ENCODE data around the gene SHC3. TPM values are rescaled to one million over a fixed set of nuclear protein-coding genes. Genes with fewer than 3 reads are reported as not detected.
A peak's percentile ranks its signal among the peaks of the same experiment; 100 is the strongest.

SHC3 gene
- polyA plus RNA-seq, 12 donors, result 0.52 to 1.4 (median 0.81) TPM; not detected in 1

DNA sequence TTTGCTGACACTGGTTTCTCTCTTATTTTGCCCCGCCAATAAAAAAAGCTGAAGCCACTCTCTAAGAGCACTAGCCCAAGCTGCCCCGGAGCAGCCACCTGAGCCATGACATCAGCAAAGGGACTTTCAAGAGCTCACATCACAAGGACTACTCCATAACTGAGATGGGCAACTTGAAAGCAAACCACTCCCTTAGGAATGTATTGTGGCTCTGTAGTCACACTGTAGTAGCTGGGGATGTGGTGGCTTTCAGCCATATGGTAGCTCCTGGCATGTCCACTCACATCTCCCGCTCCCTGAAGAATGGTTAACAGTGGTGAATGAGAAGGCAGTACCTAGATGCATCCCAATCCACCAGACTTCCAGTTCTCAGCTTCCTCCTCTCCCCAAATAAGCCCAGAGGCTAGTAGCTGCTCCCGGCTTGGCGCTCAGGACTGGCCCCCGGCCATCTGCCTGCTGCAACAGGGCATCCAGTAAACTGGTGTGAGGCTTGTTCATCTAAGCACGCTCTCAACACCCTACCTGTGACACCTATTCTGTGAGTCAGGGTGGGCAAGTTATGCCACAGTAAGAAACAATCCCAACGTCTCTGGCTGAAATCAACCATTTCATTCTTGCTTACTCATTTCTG is 123.6 kb downstream of the SHC3 start:
- no peak for DNase-seq

GRCh38 chr9:89053301-89053700 is 125.3 kb downstream of the SHC3 start:
- no peak for DNase-seq

DNA sequence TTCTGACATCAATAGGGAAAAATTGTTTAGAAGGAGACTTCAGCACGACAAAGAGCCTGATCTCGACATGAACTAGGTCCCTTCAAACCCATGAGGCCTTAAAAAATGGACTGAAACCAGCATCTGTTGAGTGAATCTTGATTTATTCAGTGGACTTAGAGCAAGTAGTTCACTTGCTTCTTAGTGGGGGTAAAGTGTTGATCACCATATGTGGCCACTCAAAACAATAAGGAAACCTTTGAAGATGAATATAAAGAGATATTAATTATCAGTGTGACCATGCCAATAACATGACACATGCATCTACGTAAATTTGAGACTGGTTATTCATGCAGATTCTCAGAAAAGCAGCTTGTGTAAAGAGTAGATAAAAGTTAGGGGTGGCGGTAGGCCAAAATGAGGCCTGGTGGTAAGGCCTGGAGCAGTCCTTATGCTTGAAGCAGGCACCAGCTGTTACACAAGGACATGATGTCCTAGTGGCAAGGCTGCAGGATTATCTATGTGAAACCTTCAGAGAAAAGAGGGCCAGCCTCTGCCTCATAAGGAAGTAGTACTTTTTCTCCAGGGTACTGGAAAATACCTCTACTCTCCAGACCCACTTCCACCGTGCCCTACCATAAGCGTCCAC is 126.0 kb downstream of the SHC3 start:
- DNase-seq, result no peak

- DNase-seq, result no peak
These were observed 127.1 kb downstream of the SHC3 start for GRCh38 chr9:89051421-89052025.

GRCh38 chr9:89049646-89050045 is 129.0 kb downstream of the SHC3 start:
- DNase-seq, result no peak

DNA sequence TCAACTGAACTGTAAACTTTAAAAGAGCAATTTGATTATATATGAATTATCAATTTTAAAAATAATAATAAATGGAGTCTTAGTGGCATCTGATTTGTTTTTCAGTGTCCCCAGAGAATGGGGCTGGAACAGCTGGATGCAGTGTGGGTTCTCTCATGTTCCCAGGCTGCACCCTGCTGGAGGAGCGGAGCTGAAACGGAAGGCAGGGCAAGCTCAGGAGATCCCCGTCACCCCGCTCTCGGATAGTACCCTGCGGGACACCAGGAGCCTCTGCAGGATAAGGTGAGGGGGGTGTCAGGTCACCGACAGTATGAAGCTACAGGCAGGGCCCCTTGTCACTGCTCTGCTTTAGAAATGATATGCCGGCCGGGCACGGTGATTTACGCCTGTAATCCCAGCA is 130.0 kb downstream of the SHC3 start:
- DNase-seq, result no peak

DNA sequence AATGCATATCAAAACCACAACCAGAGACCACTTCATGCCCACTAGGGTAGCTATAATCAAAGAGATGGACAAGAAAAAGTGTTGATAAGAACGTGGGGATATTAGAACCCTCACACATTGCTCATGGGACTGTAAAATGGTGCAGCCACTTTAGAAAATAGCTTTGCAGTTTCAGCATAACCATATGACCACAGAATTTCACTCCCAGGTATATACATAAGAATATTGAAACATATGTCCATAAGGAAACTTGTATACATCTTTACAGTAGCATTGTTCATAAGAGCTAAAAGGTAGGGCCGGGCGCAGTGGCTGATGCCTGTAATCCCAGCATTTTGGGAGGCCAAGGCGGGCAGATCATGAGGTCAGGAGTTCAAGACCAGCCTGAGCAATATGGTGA is 131.0 kb downstream of the SHC3 start:
- no peak for DNase-seq

GRCh38 chr9:89046832-89047231 is 131.8 kb downstream of the SHC3 start:
- peak; percentile 25 for DNase-seq

DNA sequence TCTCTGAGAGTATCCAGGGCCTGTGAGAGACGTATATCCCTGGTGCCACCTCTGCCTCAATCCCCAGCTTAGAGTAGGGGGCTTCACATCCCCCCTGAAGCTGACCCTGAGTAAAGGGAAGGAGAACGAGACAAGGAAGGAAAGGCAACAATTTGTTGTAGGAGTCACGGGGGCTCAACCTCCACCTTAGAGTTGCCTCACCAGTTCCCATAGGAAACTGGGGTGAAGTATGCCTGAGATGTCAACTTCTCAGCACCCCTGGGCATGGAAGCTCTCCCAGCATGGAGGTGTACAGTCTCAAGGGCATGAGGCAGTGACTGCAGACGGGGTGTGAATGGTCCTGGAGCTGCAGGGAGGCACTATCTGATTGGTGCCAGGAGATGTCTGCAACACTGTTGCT is 133.7 kb downstream of the SHC3 start:
- DNase-seq, result no peak

GRCh38 chr9:89044104-89044503 is 134.5 kb downstream of the SHC3 start:
- DNase-seq, result no peak

DNA sequence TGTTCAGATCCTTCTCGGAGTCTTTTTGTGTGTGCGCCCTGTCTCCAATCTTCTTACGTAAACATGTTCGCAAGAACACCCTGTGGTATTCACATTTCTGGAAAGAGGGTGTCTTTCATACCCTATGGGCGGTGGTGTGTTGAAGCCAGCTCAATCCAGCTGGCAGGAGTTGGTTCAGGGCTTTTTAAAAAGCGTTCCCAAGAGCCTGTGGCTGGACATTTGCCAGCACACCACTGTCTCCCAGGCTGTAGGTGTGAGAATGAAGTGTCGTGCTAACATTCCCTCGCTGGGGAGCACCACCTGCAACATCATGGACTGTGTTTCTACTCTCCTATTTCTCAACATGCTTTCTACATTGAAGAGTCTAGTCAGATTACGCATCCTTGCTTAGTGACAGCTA is 135.6 kb downstream of the SHC3 start:
- no peak for DNase-seq

DNA sequence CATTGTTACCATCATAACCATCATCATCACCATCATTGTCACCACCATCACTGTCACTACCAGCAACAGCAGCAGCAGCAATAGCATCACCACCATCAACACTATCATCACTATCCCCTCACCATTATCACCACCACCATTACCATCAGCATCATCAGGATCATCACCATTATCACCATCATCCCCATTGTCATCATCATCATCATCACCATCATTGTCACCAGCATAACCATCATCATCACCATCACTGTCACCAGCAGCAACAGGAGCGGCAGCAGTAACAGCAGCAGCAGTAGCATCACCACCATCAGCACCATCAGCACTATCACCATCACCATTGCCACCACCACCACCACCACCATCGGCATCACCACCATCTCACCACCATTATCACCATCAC is 139.0 kb downstream of the SHC3 start:
- no peak for DNase-seq

- no peak for DNase-seq
These were observed 139.5 kb downstream of the SHC3 start for GRCh38 chr9:89039104-89039465.

DNA sequence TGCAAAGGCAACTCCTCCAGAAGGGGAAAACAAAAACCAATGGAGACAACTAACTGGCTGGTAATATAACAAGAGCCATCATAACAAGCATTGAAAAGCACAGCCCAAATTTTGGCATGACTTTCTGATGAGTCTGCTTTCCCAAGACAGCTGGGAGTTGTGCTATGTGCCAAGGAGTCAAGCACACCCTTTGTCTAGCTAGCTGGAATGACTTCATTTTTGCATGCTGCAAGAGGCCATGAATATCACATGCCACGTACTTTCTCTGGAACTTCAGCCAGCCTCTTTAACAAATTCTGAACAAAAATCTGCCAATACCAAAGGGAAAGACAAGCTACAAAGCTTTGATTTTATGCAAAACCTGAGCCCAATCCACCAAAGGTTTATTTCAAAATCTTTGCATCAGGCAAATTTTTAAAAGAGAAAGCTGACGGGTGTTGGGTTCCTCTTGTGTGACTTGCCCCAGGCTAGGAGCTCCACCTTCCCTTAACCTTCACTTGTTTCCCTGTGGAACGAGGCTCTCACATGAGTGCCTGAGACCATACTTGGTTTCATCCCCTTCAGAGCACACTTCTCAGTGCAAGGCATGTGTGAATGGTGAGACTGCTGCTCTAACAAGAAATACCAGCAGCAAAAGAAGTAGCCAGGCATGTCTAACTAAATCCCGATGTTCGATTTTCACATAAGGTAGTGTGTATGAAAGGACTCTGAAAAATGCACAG is 140.1 kb downstream of the SHC3 start:
- peak; percentile 43 for DNase-seq

DNA sequence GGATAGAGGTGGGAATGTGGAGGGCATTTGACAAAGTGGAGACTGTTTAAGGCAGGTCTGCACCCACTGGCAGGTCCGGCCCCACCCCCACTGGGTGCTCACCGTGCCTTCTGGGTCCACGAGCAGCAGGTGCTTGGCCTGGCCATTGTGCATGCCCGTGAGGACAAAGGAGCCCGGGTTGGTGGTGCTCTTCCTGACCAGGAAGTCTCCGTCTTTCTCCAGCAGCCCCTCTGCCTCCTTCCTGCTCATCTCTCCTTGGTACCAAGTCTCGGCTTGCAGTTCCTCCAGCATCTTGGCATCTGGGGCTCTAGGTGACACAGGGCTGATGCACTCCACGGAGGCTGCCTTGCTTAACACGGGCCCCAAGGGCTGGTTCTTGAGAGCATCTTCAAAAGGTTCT is 140.7 kb downstream of the SHC3 start:
- DNase-seq, result no peak

DNA sequence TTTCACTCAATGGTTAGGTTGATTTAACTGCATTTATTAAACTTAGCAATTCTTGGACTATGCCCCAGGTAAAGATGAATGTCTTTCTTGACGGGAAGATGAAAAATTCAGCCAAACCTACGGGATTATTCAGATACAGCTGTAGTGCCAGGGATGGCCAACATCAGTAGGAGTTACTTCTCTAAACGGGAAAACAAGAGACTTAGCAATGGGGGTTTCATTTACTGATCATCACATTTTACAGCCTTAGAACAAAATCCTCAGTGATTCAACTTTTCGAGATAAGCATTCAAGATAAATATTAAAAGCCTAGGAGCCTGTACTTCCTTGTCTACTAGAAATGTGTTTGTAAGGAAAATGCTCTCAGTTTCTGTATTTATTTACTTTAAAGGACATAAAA is 141.3 kb downstream of the SHC3 start:
- no peak for DNase-seq

DNA sequence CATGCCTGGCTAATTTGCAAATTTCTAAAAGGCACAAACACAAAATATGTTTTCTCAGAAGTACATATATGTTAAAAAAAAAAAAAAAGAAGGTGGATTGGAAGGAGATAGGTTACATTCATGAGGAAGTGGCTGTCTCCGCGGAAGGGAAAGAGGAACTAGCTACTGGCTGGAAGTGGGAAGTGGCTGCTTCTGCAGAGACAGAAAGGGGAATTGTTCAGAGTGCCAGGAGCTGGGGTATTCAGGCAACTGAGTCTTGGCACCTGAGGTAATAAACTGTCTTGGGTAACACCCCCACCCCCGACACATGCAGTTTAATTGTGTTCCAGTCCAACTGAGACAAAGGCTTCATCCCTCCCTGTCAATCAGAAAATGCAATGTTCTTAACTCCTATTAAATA is 141.7 kb downstream of the SHC3 start:
- DNase-seq, result no peak

GRCh38 chr9:89036383-89036782 is 142.2 kb downstream of the SHC3 start:
- DNase-seq, result no peak

GRCh38 chr9:89032661-89033060 is 146.0 kb downstream of the SHC3 start:
- no peak for DNase-seq

DNA sequence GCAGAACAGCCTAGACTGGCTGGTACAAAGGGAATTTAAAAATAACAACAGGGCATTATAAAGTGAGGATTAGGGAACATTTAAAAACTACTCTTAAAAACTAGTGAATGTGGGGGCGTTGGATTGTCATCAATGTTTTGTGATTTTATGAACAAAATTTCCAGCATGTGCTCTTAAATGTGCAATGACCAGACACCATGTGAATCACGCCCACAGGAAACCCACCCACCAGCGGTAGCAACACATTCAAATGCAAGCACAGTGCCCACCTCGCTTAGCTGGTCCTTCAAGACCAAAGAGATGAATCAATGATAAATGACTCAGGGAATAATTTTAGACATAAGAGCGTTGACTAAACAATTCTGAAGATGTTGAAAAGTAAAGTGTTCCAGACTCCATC is 146.4 kb downstream of the SHC3 start:
- DNase-seq, result no peak

GRCh38 chr9:89029788-89030187 is 148.8 kb downstream of the SHC3 start:
- no peak for DNase-seq

DNA sequence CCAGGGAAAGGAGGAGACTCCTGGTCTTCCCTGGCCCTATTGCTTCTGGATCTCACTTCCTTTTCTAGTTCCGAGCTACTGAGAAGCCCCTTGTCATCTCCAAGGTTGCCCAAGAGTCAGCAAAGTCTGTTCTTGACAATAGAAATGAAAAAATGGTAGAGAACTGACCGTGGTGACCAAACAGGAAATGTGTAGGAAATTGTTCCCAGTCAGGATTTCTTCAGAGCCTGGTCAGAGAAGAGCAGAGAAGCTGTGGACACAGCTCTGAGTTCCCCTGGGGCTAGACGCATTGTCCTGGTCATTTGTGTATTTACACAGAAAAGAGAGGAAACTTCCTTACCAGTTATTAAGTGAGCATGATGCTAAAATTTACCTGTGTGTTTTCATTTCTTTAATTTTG is 151.7 kb downstream of the SHC3 start:
- no peak for DNase-seq

GRCh38 chr9:89025553-89025952 is 153.1 kb downstream of the SHC3 start:
- no peak for DNase-seq
